ENCODE data around the gene GPR62. TPM values are rescaled to one million over a fixed set of nuclear protein-coding genes. Genes with fewer than 3 reads are reported as not detected.

GPR62 gene
- total and polyA plus RNA-seq, 9 of the 15 experiments (the other 6 are each of a cell fraction or from before 2014, with no cell fraction given), result not detected

- TF ChIP-seq, protein P1, sequence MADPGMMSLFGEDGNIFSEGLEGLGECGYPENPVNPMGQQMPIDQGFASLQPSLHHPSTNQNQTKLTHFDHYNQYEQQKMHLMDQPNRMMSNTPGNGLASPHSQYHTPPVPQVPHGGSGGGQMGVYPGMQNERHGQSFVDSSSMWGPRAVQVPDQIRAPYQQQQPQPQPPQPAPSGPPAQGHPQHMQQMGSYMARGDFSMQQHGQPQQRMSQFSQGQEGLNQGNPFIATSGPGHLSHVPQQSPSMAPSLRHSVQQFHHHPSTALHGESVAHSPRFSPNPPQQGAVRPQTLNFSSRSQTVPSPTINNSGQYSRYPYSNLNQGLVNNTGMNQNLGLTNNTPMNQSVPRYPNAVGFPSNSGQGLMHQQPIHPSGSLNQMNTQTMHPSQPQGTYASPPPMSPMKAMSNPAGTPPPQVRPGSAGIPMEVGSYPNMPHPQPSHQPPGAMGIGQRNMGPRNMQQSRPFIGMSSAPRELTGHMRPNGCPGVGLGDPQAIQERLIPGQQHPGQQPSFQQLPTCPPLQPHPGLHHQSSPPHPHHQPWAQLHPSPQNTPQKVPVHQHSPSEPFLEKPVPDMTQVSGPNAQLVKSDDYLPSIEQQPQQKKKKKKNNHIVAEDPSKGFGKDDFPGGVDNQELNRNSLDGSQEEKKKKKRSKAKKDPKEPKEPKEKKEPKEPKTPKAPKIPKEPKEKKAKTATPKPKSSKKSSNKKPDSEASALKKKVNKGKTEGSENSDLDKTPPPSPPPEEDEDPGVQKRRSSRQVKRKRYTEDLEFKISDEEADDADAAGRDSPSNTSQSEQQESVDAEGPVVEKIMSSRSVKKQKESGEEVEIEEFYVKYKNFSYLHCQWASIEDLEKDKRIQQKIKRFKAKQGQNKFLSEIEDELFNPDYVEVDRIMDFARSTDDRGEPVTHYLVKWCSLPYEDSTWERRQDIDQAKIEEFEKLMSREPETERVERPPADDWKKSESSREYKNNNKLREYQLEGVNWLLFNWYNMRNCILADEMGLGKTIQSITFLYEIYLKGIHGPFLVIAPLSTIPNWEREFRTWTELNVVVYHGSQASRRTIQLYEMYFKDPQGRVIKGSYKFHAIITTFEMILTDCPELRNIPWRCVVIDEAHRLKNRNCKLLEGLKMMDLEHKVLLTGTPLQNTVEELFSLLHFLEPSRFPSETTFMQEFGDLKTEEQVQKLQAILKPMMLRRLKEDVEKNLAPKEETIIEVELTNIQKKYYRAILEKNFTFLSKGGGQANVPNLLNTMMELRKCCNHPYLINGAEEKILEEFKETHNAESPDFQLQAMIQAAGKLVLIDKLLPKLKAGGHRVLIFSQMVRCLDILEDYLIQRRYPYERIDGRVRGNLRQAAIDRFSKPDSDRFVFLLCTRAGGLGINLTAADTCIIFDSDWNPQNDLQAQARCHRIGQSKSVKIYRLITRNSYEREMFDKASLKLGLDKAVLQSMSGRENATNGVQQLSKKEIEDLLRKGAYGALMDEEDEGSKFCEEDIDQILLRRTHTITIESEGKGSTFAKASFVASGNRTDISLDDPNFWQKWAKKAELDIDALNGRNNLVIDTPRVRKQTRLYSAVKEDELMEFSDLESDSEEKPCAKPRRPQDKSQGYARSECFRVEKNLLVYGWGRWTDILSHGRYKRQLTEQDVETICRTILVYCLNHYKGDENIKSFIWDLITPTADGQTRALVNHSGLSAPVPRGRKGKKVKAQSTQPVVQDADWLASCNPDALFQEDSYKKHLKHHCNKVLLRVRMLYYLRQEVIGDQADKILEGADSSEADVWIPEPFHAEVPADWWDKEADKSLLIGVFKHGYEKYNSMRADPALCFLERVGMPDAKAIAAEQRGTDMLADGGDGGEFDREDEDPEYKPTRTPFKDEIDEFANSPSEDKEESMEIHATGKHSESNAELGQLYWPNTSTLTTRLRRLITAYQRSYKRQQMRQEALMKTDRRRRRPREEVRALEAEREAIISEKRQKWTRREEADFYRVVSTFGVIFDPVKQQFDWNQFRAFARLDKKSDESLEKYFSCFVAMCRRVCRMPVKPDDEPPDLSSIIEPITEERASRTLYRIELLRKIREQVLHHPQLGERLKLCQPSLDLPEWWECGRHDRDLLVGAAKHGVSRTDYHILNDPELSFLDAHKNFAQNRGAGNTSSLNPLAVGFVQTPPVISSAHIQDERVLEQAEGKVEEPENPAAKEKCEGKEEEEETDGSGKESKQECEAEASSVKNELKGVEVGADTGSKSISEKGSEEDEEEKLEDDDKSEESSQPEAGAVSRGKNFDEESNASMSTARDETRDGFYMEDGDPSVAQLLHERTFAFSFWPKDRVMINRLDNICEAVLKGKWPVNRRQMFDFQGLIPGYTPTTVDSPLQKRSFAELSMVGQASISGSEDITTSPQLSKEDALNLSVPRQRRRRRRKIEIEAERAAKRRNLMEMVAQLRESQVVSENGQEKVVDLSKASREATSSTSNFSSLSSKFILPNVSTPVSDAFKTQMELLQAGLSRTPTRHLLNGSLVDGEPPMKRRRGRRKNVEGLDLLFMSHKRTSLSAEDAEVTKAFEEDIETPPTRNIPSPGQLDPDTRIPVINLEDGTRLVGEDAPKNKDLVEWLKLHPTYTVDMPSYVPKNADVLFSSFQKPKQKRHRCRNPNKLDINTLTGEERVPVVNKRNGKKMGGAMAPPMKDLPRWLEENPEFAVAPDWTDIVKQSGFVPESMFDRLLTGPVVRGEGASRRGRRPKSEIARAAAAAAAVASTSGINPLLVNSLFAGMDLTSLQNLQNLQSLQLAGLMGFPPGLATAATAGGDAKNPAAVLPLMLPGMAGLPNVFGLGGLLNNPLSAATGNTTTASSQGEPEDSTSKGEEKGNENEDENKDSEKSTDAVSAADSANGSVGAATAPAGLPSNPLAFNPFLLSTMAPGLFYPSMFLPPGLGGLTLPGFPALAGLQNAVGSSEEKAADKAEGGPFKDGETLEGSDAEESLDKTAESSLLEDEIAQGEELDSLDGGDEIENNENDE (IDR thresholded peaks at IDR 0.05; ENCODE audit: low read depth, low read length), result no peak
- TF ChIP-seq ATF1 (CRISPR knock-in tag; IDR thresholded peaks at IDR 0.05), result no peak
- TF ChIP-seq ATF1 (tag; IDR thresholded peaks at IDR 0.05), result 0 out of 2 replicates have a peak, but pooled peaks have one; percentile 25
- no peak for TF ChIP-seq ZNF347 (CRISPR knock-in tag; IDR thresholded peaks at IDR 0.05; ENCODE audit: low read depth)
- no peak for TF ChIP-seq MEF2D (tag; conservative IDR thresholded peaks at IDR 0.05; ENCODE audit: low read depth)
- TF ChIP-seq ZNF584 (CRISPR knock-in tag; IDR thresholded peaks at IDR 0.05; ENCODE audit: low read depth), result no peak
- peak; percentile 87 for TF ChIP-seq GABPB1 (CRISPR knock-in tag; IDR thresholded peaks at IDR 0.05)
- TF ChIP-seq ZBTB1 (CRISPR knock-in tag; IDR thresholded peaks at IDR 0.05; ENCODE audit: borderline replicate concordance, low read depth), result no peak
- TF ChIP-seq SMARCA5 (IDR thresholded peaks at IDR 0.05), result no peak
- TF ChIP-seq SIN3A (IDR thresholded peaks at IDR 0.05; ENCODE audit: borderline replicate concordance in 2 of 2, control insufficient read depth in 1 of 2, low read depth in 2 of 2, low read length in 2 of 2), result peak; percentile 88 to 98
- TF ChIP-seq MYC (IDR thresholded peaks at IDR 0.05; ENCODE audit: low read depth, low read length), result peak; percentile 95
- peak; percentile 82; the same call in 1 of the 2 replicates for TF ChIP-seq MYC (CRISPR knock-in tag; IDR thresholded peaks at IDR 0.05; ENCODE audit: borderline replicate concordance, low read depth)
- TF ChIP-seq, protein P2, sequence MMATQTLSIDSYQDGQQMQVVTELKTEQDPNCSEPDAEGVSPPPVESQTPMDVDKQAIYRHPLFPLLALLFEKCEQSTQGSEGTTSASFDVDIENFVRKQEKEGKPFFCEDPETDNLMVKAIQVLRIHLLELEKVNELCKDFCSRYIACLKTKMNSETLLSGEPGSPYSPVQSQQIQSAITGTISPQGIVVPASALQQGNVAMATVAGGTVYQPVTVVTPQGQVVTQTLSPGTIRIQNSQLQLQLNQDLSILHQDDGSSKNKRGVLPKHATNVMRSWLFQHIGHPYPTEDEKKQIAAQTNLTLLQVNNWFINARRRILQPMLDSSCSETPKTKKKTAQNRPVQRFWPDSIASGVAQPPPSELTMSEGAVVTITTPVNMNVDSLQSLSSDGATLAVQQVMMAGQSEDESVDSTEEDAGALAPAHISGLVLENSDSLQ (IDR thresholded peaks at IDR 0.05), result no peak
- no peak for TF ChIP-seq MTF1 (CRISPR knock-in tag; IDR thresholded peaks at IDR 0.05; ENCODE audit: borderline replicate concordance)
- no peak for TF ChIP-seq CEBPB (tag; IDR thresholded peaks at IDR 0.05)
Observed at GRCh38 chr3:51941798-51942602, 13.2 kb upstream of the GPR62 start, which contains the start of the genes PARP3 and RRP9 (continued).

Data from K562 (cell line).